GM03348 (cell line): ENCODE measurements around the gene FRS3.
A peak's percentile ranks its signal among the peaks of the same experiment; 100 is the strongest.
"Not testable (repeated sequence)": the region's sequence is repeated elsewhere in the genome, so short reads cannot be mapped to it uniquely, and the experiment has no call there.

Source experiments
- DNase-seq: peaks from one replicate; pipeline ENCODE4 v3.0.0; 2012; ENCODE audit warnings: low spot score

The FRS3 gene, protein sequence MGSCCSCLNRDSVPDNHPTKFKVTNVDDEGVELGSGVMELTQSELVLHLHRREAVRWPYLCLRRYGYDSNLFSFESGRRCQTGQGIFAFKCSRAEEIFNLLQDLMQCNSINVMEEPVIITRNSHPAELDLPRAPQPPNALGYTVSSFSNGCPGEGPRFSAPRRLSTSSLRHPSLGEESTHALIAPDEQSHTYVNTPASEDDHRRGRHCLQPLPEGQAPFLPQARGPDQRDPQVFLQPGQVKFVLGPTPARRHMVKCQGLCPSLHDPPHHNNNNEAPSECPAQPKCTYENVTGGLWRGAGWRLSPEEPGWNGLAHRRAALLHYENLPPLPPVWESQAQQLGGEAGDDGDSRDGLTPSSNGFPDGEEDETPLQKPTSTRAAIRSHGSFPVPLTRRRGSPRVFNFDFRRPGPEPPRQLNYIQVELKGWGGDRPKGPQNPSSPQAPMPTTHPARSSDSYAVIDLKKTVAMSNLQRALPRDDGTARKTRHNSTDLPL

DNA sequence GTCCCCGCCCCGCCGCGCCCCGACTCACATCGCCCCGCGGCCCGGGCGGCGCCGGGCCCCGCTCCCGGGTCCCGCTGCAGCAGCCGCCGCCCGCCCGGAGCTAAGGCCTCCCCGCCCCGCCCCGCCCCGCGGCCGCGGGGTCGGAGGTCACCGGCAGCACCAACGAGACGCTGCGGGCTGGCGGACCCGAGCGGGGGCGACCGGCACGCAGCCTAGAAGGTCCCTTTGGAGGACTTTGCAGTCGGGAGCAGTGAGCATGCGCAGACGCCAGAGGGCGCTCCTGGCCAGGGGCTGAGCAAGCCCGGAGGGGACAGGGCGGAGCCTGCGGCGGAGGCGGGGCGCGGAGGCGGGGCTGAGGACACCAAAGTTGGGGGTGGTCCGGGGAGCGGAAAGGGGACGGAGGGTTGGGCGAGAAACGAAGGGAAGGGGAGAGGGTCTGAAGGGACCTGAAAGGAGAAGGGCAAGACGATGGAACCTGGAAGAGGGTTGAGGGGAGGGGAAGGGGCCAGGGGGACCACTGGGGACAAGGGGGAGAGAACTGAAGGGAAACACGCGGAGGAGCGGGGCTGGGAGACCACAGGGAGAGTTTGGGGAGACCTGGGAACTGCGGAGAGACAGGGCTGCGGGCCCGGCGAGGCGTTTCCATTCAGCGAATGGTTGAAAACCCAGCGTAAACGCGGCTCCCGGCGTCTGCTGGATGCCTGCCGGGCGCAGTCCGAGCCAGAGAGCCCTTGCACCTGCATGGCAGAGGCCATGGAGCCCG lies at the start of gene FRS3:
Gene FRS3 (minus strand): TSS at position 113 of the 763 bp plus-strand sequence. CDS start 2,913 bp downstream, outside the sequence.
- DNase-seq = peak; percentile 99

DNA sequence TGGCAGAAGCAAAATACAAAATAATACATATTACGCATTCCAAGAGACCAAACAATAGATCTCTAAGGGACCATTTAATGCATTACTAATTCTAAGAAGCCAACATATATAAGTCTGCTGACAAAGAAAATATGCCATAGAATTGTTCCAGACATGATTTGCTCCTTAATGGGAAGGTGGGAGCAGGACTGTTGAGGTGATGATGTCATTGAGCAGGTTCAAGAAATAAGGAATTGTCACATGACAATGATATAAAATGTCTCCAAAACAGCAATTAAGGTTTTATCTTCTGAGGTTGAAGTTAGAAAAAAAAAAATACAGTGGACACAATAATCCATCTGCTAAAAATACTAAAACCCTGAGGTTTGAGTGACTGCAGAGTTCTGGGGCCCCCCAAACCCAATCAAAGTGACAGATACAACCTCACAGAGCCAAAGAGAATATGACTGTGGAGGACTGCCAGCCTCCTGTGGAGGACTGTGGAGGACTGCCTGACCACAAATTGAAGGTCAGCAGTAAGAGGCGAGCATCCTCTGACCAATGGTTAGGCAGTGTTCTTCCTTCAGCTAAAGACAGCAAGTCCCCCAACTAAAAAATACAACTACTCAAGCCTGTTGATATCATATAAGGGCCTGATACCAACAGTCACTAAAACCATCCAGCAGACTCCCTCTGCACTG lies 46.8 kb upstream of the FRS3 start:
- DNase-seq = no peak

GRCh38 chr6:41824571-41825569 lies 45.2 kb upstream of the FRS3 start:
- no peak for DNase-seq

- DNase-seq = no peak
These were observed 43.5 kb upstream of the FRS3 start for GRCh38 chr6:41823178-41823577.

DNA sequence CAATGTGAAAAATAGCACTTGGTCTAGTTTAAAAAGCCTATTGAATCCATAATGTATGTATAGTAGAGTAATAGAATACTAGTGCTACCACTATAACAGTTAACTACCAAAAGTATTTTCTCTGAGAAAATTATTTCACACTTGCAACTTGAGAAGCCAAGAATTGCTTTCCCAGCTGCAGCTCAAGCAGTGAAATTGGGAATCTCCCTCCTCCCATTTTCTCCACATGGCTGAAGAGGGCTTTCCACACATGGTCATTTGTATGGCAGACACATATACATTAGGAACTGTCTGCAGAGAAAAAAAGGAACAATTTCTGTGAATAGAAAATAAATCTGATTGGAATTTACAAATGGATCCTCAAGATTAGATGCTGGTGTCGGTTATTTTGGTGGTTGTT lies 42.3 kb upstream of the FRS3 start:
- DNase-seq = no peak

GRCh38 chr6:41821266-41821665 lies 41.6 kb upstream of the FRS3 start:
- no peak for DNase-seq

GRCh38 chr6:41818271-41819054 lies 38.8 kb upstream of the FRS3 start:
- DNase-seq = no peak

- DNase-seq = no peak
These were observed 35.9 kb upstream of the FRS3 start for GRCh38 chr6:41815587-41815986.

DNA sequence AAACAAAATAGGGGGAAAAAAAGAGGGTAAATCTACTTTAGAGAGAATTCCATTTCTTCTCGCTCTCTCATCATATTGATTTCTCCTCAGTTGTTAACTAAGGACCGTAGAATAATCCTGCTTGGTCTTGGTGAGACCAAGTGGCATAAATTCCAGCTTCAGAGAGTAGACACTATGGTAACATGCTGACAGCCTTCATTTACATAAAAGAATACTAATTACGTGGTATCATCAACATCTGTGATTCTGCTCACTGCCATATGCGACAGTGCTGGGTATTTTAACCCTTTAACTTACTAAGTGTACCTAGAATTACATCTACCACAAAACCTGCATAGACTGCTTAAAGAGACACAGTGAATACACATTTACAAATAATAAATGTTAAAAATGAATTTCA lies 34.9 kb upstream of the FRS3 start:
- DNase-seq = no peak

- no peak for DNase-seq
These were observed 34.3 kb upstream of the FRS3 start for GRCh38 chr6:41813956-41814355.

DNA sequence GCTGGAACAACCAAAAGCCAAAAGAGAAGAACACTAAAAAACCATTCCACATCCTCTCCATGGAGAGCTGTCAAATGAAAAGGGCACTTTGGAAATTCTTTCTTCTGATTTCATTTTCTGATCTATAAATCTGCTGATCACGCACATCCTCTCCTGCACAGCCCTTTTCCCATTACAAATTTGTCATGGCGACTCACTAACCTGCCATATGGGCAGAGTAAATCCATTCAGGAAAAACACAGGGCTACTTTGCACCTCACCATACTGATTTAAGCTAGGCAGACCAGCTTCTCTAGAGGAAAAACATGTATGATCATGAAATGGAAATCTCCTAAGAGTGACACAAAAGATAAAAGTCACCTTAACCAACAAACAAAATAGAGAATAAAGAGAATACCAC lies 33.8 kb upstream of the FRS3 start:
- no peak for DNase-seq

GRCh38 chr6:41811946-41812345 lies 32.2 kb upstream of the FRS3 start:
- DNase-seq = not testable (repeated sequence)

DNA sequence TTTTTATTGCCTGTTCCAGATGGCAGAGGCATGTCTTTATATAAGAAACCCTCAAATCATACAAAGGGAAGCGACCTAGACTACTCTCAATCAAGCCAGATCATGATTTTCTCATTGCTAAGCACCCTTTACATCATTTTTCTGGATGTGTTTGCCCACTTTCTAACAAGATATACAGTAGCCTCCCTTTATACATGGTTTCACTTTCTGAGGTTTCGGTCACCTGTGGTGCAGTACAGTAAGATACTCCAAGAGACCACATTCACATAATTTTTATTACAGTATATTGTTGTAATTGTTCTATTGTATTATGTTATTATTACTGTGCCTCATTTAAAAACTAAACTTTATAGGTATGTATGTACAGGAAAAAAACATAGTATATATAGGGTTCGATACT lies 31.4 kb upstream of the FRS3 start:
- no peak for DNase-seq

DNA sequence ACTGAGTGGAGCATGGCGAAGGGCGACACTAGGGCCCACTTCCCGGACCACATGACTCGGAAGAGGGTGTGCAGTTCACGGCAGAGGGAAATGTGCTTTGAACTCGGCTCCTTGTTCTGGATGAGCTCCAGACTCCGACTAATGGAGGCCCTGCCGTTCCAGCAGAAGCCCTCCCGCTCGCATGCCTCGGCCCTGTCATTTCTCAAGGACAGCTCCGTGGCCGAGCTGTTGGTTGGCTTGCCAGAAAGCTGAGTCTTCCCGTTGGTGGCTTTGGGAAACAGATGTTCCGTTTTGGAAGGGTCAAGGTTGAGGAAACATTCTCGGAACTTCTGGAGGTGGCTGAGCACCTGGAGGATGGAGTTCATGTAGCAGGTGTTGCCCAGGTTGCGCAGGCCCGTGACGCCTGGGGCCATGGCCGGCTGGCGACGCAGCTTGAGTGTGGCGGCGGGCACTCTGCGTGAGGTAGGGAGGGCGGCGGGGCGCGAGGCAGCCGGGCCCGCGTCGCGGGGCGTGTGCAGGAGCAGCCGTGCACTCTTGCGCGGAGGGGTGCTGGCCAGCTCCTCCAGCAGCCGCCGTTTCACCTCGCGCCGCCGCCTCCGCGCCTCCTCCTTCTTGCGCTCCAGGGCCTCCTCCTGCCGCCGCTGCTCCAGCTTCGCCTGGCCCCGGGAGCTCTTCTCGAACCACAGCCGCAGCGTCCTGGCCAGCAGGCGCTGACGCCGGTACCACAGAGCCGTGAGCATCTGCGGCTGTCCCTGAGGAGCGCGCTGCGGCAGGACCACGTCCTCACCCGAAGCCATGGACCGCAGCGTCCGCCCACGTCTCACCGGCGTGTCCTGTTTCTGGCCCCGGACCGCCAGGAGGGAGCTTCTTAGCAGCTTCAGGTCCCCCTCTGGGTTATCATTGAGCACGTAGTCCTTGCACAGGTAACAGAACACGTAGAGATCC lies 26.4 kb upstream of the FRS3 start:
- no peak for DNase-seq

DNA sequence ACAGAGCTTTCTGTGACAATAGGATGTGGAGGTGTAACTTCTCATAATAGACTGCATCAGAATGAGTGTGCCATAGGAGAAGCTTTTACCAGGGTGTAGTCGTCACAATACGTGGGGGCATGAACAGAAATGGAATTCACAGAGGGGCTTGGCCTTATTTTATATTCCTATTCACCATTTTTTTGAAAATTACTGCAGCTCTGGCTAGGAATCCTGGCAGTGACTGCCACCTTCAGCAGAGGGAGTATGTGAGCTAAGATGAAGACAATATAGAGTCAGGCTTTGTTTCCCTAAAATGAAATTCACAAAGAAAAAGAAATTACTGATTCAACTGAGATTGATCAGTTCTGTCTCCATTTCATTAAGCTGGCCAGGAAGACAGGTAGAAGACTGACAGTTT lies 21.7 kb upstream of the FRS3 start:
- DNase-seq = peak; percentile 35

- DNase-seq = no peak
These were observed 19.8 kb upstream of the FRS3 start for GRCh38 chr6:41799559-41799911.

DNA sequence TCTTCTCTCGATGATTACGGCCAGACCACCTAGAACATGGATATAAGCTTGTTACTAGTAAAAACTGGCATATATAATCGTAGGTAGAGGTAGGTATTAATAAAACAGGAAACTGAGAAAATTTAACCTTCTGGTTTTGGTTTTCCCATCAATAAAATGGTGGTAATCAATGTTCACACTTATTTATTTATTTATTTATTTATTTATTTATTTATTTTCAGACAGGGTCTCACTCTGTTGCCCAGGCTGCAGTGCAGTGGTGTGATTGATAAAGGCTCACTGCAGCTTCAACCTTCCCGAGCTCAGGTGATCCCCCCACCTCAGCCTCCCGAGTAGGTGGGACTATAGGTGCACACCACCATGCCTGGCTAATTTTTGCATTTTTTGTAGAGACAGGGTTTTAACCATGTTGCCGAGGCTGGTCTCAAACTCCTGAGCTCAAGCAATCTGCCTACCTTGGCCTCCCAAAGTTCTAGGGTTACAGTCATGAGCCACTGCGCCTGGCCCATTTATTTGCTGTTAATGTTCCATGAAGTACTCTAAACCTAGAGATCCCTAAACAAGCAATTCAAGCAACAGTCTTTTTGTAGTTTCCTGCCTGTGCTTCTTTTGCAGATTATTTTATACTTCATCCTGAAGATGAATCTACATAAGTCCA lies 19.3 kb upstream of the FRS3 start:
- DNase-seq = no peak

- no peak for DNase-seq
These were observed 16.8 kb upstream of the FRS3 start for GRCh38 chr6:41796474-41796873.

- no peak for DNase-seq
These were observed 12.3 kb upstream of the FRS3 start for GRCh38 chr6:41791984-41792383.
